Right lobe of liver (tissue), 4 donors: ENCODE data around the gene STRN4.

ENCODE experiments used
- CTCF ChIP-seq, 4 donors: fragments of 200-600 bp in 3 of 4; fragments of 450-650 bp in 1 of 4; IDR thresholded peaks; one replicate each; pipeline versions ENCODE4 v1.5.1 to v1.8.0; 2016 to 2022; ENCODE audit warnings: antibody characterized with exemption in 4 of 4, mild to moderate bottlenecking in 2 of 4
- POLR2A ChIP-seq: fragments of 450-650 bp; IDR thresholded peaks from one replicate; pipeline ENCODE4 v1.6.1; 2017; ENCODE audit warnings: antibody characterized with exemption, mild to moderate bottlenecking
- donor health status: DM: no; HTN: no; CAD: no.
- donor health status: DM: no; HTN: no; CAD: no.
- donor health status: DM: no; HTN: yes; CAD: no.

GRCh38 chr19:46755853-46756543 lies 9.7 kb upstream of the STRN4 start:
- no peak for TF ChIP-seq CTCF (IDR thresholded peaks at IDR 0.05)
- no peak for TF ChIP-seq POLR2A
